ENCODE data around the gene MSL3. TPM values are rescaled to one million over a fixed set of nuclear protein-coding genes. Genes with fewer than 3 reads are reported as not detected.

Gene MSL3
- total RNA-seq, 1 donor from 2014 or later: 32.1 TPM

DNA sequence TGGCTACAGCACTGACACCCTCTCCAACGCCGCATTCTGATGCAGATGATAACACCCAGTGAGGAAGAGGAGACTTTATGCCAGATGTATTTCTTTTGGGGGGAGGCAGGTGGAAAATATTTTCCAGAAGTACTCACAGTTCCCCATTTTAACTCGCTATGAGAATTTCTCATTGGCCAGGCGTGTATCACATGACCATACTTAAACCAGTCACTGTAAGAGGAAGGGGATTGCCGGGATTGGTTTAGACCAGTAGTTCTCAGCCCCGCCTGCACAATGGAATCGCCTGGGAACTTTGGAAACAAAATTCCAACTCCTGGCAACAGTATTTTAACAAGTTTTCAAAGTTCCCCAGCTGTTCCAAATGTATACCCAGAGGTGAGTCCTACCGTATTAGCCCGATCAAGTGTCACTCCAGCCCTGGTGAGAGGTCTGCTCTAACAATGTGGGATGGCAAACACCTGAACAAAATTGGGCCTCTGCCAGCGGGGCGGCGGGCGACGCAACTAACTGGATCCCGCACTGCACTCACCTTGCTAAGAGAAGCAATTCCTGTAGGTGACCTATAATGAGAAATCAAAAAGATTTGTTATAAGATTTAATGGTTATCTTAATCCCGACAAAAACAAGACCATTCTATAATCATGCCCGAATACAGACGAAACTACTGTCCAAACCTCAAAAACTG lies 2.9 kb upstream of the MSL3 start:
- TF ChIP-seq, protein P1, sequence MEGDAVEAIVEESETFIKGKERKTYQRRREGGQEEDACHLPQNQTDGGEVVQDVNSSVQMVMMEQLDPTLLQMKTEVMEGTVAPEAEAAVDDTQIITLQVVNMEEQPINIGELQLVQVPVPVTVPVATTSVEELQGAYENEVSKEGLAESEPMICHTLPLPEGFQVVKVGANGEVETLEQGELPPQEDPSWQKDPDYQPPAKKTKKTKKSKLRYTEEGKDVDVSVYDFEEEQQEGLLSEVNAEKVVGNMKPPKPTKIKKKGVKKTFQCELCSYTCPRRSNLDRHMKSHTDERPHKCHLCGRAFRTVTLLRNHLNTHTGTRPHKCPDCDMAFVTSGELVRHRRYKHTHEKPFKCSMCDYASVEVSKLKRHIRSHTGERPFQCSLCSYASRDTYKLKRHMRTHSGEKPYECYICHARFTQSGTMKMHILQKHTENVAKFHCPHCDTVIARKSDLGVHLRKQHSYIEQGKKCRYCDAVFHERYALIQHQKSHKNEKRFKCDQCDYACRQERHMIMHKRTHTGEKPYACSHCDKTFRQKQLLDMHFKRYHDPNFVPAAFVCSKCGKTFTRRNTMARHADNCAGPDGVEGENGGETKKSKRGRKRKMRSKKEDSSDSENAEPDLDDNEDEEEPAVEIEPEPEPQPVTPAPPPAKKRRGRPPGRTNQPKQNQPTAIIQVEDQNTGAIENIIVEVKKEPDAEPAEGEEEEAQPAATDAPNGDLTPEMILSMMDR (IDR thresholded peaks at IDR 0.05; ENCODE audit: unreplicated experiment): no peak
- H3K36me3 Mint-ChIP-seq (ENCODE audit: insufficient read depth): no peaks in the 10 kb centered on the region
- H3K4me1 Mint-ChIP-seq (ENCODE audit: low read depth): peaks cover 12% of the 10 kb centered on the region
- no peak for DNase-seq (ENCODE audit: low spot score, unreplicated experiment)
- H3K4me3 Mint-ChIP-seq (ENCODE audit: low read depth): no peak overlapping the region
- peaks cover 7% of the 10 kb centered on the region for H3K27me3 Mint-ChIP-seq
- peak overlapping the region; percentile 83 for H3K27ac Mint-ChIP-seq
- H3K9me3 Mint-ChIP-seq (ENCODE audit: low read depth): peaks cover 20% of the 10 kb centered on the region

DNA sequence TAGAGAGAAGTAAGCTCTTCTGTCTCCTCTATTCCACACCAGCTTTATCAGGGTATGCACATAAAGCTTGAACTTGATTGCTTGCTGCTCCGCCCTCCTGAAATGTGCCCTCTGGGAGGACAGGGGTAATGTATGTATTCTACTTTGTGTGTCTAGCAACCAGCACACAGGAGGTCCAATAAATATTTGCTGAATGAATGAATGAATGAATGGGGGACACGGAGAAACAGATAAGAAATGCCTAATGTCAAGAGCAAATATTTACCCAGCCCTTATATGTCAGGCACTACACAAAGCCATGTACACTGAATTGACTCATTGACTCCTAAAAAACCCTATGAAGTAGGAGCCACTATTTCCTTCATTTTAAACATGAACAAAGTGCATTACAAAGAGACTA lies 2.3 kb upstream of the MSL3 start:
- H3K4me1 Mint-ChIP-seq (ENCODE audit: low read depth): peaks cover 13% of the 10 kb centered on the region
- H3K27me3 Mint-ChIP-seq: peaks cover 7% of the 10 kb centered on the region
- TF ChIP-seq, protein P1 (IDR thresholded peaks at IDR 0.05; ENCODE audit: unreplicated experiment): no peak
- H3K27ac Mint-ChIP-seq: peak overlapping the region; percentile 83
- no peak for DNase-seq (ENCODE audit: low spot score, unreplicated experiment)
- no peaks in the 10 kb centered on the region for H3K36me3 Mint-ChIP-seq (ENCODE audit: insufficient read depth)
- H3K9me3 Mint-ChIP-seq (ENCODE audit: low read depth): peaks cover 22% of the 10 kb centered on the region
- peak overlapping the region; percentile 3 for H3K4me3 Mint-ChIP-seq (ENCODE audit: low read depth)

DNA sequence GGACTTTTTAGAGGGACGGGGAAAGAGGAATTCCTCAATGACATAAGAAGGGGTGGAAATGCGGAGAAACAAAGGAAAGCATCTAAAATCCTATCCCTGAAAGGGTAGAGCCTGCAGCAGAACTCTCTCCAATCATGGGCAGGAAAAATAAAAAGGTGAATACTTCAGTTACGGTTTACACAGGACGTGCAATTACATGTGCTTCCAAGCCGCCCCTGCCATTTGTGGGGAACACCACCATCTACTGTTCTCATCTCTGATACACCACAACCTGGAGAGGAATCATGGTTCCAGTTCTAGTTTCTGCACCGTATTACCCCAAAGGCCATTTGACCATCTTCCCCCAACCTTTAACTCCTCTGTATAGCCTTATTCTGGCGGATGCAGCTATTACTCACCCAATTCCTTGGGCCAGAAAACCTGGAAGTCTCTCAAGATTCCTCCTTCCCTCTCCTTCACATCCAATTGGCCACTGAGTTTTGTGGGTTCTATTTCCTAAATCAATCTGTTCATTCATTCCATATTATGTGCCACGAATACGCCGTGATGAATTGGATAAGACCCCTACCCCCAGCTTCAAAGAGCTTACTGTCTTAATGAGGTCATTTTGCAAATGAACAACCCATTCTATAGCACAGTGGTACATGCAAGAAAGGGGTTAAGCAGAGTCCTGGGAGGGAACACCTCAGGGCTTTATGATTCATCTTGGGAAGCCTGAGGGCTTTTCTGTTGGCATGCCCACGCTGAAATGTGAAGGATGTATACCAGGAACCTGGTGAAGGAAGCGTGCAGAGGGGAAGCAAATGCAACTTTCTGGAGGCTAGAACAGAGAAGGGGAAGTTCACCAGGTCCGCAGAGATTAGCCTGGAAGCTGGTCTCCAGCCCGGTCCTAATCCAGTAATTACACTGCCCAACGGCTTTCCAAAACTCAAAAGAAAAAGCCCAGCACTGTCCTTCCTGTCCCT lies 1.4 kb upstream of the MSL3 start:
- H3K9me3 Mint-ChIP-seq (ENCODE audit: low read depth): peaks cover 22% of the 10 kb centered on the region
- peaks cover 13% of the 10 kb centered on the region for H3K4me1 Mint-ChIP-seq (ENCODE audit: low read depth)
- peaks cover 4% of the 10 kb centered on the region for H3K27me3 Mint-ChIP-seq
- H3K4me3 Mint-ChIP-seq (ENCODE audit: low read depth): peak overlapping the region; percentile 56
- H3K36me3 Mint-ChIP-seq (ENCODE audit: insufficient read depth): peaks cover 3% of the 10 kb centered on the region
- TF ChIP-seq, protein P1 (IDR thresholded peaks at IDR 0.05; ENCODE audit: unreplicated experiment): no peak
- no peak overlapping the region for H3K27ac Mint-ChIP-seq
- DNase-seq (ENCODE audit: low spot score, unreplicated experiment): no peak

DNA sequence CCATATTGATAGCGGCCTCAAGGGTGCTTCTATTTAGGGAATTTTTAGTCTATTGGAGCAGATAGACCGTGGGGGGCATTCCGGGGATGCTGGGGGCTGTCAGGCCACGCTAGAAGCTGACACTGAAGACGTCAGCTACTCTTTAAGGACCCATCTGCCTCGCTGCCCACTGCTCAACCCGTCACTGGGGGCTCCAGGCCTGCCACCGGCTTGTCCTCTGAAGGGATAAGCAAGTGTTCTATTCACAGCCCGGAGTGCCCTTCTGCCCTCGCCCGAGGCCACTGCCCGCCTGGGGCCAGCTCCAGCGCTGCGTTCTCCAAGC lies 679 bp upstream of the MSL3 start:
- H3K36me3 Mint-ChIP-seq (ENCODE audit: insufficient read depth): peaks cover 5% of the 10 kb centered on the region
- H3K27ac Mint-ChIP-seq: no peak overlapping the region
- peaks cover 24% of the 10 kb centered on the region for H3K9me3 Mint-ChIP-seq (ENCODE audit: low read depth)
- DNase-seq (ENCODE audit: low spot score, unreplicated experiment): no peak
- peaks cover 4% of the 10 kb centered on the region for H3K27me3 Mint-ChIP-seq
- peaks cover 13% of the 10 kb centered on the region for H3K4me1 Mint-ChIP-seq (ENCODE audit: low read depth)
- TF ChIP-seq, protein P1 (IDR thresholded peaks at IDR 0.05; ENCODE audit: unreplicated experiment): no peak
- H3K4me3 Mint-ChIP-seq (ENCODE audit: low read depth): peak overlapping the region; percentile 56

DNA sequence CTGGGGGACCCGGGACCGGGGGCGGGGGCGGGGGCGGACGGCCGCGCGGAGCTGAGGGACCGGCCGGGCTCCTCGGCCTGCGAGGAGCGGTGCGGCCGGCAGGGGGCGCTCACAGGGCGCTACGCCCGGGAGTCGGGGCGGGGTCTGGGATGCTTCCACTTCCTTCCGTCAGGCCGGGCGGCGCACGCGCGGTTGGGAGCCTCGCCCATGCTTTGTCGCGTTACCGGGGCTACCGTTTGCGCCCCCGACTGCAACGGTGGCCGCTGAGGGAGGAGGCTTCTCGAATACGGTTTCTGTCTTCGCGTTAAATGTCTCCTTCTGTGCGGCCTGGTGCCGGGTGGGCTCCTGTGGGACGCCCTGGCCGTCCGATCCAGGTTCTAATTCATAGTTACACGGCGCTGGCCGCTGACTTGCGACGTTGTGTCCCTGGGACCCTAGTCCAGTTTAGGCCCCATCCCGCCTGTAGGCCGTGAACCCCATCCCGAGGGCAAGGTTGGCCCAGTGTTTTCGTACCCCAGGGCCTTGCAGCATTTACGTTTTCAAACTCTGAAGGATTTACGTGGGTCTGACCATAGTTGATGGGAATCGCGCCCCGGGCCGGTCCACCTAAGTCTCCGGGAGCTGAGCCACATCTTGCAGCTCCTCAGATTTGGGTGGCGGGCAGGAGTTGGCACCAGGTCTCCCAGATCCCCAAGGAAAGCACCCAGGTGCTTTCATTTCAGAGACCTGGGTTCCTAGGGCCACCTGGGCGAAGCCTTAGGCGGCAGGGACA lies 549 bp downstream of the MSL3 start:
- Mint-ChIP-seq H3K27ac (peak overlapping the region; percentile 96), H3K4me1 (ENCODE audit: low read depth) (peaks cover 13% of the 10 kb centered on the region), H3K9me3 (ENCODE audit: low read depth) (peaks cover 22% of the 10 kb centered on the region), H3K27me3 (peaks cover 3% of the 10 kb centered on the region), H3K4me3 (ENCODE audit: low read depth) (peak overlapping the region; percentile 90), H3K36me3 (ENCODE audit: insufficient read depth) (peaks cover 8% of the 10 kb centered on the region)
- DNase-seq (ENCODE audit: low spot score, unreplicated experiment): peak; percentile 79
- TF ChIP-seq, protein P1 (IDR thresholded peaks at IDR 0.05; ENCODE audit: unreplicated experiment): peak; percentile 83
